ENCODE data around the gene SPR. TPM values are rescaled to one million over a fixed set of nuclear protein-coding genes. Genes with fewer than 3 reads are reported as not detected.

The SPR gene
- total and polyA plus RNA-seq, 2 of the 13 experiments (the other 11 are each of a cell fraction or from before 2014, with no cell fraction given) = 34.0 to 96.0 TPM

DNA sequence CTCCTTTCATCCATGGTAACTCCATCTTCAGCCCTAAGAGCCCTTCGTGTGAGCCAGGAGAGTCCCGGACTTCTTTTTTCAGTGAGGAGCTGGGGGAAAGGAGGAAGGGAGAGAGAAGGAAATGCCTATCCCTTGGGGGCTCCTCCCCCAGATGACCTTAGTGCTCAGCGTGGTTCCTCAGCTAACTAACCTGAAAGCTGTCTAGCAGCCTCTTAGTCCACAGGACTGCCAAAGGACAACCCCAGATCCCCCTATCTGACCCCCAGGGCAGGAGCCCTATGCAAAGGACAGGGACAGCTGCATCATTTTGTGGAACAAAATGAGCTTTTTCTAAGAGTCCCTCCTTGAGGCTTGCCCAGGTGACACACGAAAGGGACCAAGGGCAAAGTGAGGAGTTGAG, 7.9 kb downstream of the SPR start (continued):
- TF ChIP-seq PRDM10 (CRISPR knock-in tag; IDR thresholded peaks at IDR 0.05; ENCODE audit: low read depth) = no peak
- TF ChIP-seq ZBTB26 (CRISPR knock-in tag; IDR thresholded peaks at IDR 0.05; ENCODE audit: borderline replicate concordance) = no peak
- no peak for TF ChIP-seq NFKB2 (CRISPR knock-in tag; IDR thresholded peaks at IDR 0.05; ENCODE audit: borderline replicate concordance)
- TF ChIP-seq SP140L (CRISPR knock-in tag; IDR thresholded peaks at IDR 0.05; ENCODE audit: borderline replicate concordance) = no peak
- TF ChIP-seq HOXA3 (CRISPR knock-in tag; IDR thresholded peaks at IDR 0.05) = no peak
- TF ChIP-seq ETS1 (CRISPR knock-in tag; IDR thresholded peaks at IDR 0.05) = no peak
